GM13977 (cell line): Measurements from ENCODE around the gene PHF23.

Experiments used
- DNase-seq: peaks from one replicate; pipeline ENCODE4 v3.0.0; 2012; ENCODE audit warnings: low spot score
- in situ Hi-C: fragments of 300-500 bp; cut with MboI; formaldehyde crosslinking; loops from one replicate; pipeline ENCODE4 v1.12.0; 2022; ENCODE audit warnings: low sequenced_read_pairs, low pct_unique_long_range_greater_than_20kb, mixed read lengths, inconsistent platforms; ENCODE audit not compliant: unreplicated experiment
- TF ChIP-seq, protein P1 (sequence below): IDR thresholded peaks from 2 replicates; pipeline ENCODE4 v1.5.1; 2012; ENCODE audit warnings: mild to moderate bottlenecking, control low read depth; ENCODE audit not compliant: insufficient read depth; ENCODE audit errors: extremely low read depth, missing control alignments

The PHF23 gene

GRCh38 chr17:7211491-7212273 is 27.6 kb downstream of the PHF23 start:
- DNase-seq: no peak
- in situ Hi-C loops: no loop called here
- TF ChIP-seq, protein P1, sequence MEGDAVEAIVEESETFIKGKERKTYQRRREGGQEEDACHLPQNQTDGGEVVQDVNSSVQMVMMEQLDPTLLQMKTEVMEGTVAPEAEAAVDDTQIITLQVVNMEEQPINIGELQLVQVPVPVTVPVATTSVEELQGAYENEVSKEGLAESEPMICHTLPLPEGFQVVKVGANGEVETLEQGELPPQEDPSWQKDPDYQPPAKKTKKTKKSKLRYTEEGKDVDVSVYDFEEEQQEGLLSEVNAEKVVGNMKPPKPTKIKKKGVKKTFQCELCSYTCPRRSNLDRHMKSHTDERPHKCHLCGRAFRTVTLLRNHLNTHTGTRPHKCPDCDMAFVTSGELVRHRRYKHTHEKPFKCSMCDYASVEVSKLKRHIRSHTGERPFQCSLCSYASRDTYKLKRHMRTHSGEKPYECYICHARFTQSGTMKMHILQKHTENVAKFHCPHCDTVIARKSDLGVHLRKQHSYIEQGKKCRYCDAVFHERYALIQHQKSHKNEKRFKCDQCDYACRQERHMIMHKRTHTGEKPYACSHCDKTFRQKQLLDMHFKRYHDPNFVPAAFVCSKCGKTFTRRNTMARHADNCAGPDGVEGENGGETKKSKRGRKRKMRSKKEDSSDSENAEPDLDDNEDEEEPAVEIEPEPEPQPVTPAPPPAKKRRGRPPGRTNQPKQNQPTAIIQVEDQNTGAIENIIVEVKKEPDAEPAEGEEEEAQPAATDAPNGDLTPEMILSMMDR: no peak

GRCh38 chr17:7208754-7209460 is 30.4 kb downstream of the PHF23 start:
- TF ChIP-seq, protein P1: no peak
- DNase-seq: no peak
- in situ Hi-C loops: no loop called here

- in situ Hi-C loops: no loop called here
- TF ChIP-seq, protein P1: no peak
- no peak for DNase-seq
These were observed 31.2 kb downstream of the PHF23 start for GRCh38 chr17:7208027-7208571.

DNA sequence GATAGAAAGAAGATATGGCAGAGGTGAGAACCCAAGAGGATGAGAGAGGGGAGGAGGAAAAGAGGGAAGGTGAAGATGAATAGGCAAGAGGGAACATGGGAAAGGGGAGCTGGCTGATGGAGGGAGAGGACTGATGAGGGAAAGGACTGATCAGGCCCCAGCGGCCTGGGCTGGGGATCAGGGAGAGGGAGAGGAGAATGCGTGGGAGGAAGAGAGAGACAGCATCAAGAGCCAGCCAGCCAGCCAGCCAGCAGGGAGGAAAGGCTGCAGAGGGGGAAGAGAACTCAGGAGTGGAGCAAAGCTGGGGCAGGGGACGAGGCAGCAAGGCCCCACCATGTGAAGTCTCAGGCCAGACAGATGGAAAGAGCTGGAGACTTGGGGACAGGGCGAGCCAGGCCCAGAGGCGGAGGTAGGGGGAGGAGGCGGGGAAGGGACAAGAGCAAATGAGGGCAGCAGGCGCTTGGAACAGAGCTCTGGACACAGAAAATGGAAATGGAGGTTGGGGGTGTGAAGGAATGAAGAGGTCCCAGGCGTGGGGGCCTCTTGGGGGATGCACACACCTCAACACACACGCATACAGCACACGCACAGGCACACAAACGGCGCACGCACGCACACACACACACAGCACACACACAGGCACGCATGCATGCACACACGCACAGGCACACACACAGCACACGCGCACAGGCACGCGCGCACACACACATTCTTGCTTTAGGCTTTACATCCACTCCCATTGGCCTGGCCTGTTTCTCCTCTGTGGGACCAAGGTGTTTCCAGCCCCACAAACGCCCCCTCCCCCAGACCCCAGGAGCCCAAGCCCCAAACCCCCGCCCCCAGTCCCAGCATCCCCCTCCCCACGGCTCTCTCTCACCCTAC is 31.9 kb downstream of the PHF23 start:
- TF ChIP-seq, protein P1: no peak
- in situ Hi-C loops: no loop called here
- DNase-seq: no peak

DNA sequence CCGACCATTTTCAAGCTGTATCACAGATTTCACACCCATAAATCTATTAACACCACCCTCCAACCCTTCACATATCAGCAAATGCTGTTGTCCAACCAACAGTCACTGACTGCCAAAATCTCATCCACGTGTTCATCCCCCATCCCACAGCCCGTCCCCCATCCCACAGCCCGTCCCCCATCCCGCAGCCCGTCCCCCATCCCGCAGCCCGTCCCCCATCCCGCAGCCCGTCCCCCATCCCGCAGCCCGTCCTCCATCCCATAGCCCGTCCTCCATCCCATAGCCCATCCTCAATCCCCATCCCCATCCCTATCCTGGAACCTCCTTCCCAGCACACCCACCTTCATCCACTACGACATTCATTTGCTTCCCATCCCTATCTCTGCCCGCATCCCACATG is 33.7 kb downstream of the PHF23 start:
- no peak for DNase-seq
- in situ Hi-C loops: no loop called here
- TF ChIP-seq, protein P1: no peak
